HG03521 (cell line): ENCODE data around the gene MED10.
A peak's percentile ranks its signal among the peaks of the same experiment; 100 is the strongest.

Experiments
- ATAC-seq: cut with Tn5 transposase; IDR thresholded peaks from one replicate; pipeline ENCODE4 v1.9.1; 2021; ENCODE audit warnings: mild to moderate bottlenecking, moderate library complexity; ENCODE audit not compliant: unreplicated experiment

Gene MED10

GRCh38 chr5:6399980-6400910 lies 21.9 kb upstream of the MED10 start:
- no peak for ATAC-seq

GRCh38 chr5:6398570-6399230 lies 20.4 kb upstream of the MED10 start:
- no peak for ATAC-seq

GRCh38 chr5:6397536-6398269 lies 19.4 kb upstream of the MED10 start:
- no peak for ATAC-seq

GRCh38 chr5:6396836-6397535 lies 18.6 kb upstream of the MED10 start:
- no peak for ATAC-seq

GRCh38 chr5:6396043-6396442 lies 17.7 kb upstream of the MED10 start:
- no peak for ATAC-seq

GRCh38 chr5:6395621-6396020 lies 17.3 kb upstream of the MED10 start:
- ATAC-seq, result no peak

GRCh38 chr5:6395102-6395445 lies 16.7 kb upstream of the MED10 start:
- no peak for ATAC-seq

GRCh38 chr5:6394429-6395101 lies 16.2 kb upstream of the MED10 start:
- ATAC-seq, result no peak

- no peak for ATAC-seq
Observed at GRCh38 chr5:6393596-6394194, 15.3 kb upstream of the MED10 start.

GRCh38 chr5:6392561-6392960 lies 14.2 kb upstream of the MED10 start:
- no peak for ATAC-seq

GRCh38 chr5:6391151-6391550 lies 12.8 kb upstream of the MED10 start:
- ATAC-seq, result no peak

GRCh38 chr5:6389946-6390530 lies 11.7 kb upstream of the MED10 start:
- ATAC-seq, result no peak

- no peak for ATAC-seq
Observed at GRCh38 chr5:6389397-6389796, 11.1 kb upstream of the MED10 start.

GRCh38 chr5:6387970-6388369 lies 9.6 kb upstream of the MED10 start:
- no peak for ATAC-seq

GRCh38 chr5:6386271-6386670 lies 7.9 kb upstream of the MED10 start:
- ATAC-seq, result no peak

GRCh38 chr5:6384856-6385255 lies 6.5 kb upstream of the MED10 start:
- ATAC-seq, result no peak

- no peak for ATAC-seq
Observed at GRCh38 chr5:6383376-6383775, 5.0 kb upstream of the MED10 start.

GRCh38 chr5:6379246-6379645 lies 899 bp upstream of the MED10 start:
- no peak for ATAC-seq

- peak; percentile 6 for ATAC-seq
Observed at GRCh38 chr5:6378766-6379103, 388 bp upstream of the MED10 start.

GRCh38 chr5:6377582-6377904 lies 804 bp downstream of the MED10 start:
- no peak for ATAC-seq
